Adipocyte (in vitro differentiated cells): ENCODE measurements around the gene ATXN1.
"Not testable (repeated sequence)": the region's sequence is repeated elsewhere in the genome, so short reads cannot be mapped to it uniquely, and the experiment has no call there.

Experiments used
- DNase-seq: peaks from one replicate; pipeline ENCODE4 v3.0.0-alpha.2; 2015; ENCODE audit warnings: low read depth
- H3K27me3 ChIP-seq: replicated peaks from 2 replicates; pipeline ENCODE4 v1.7.0; 2013; ENCODE audit warnings: mild to moderate bottlenecking, low read length, moderate library complexity; ENCODE audit not compliant: control insufficient read depth, insufficient read depth
- H3K36me3 ChIP-seq: 2 replicates; pipeline ENCODE4 v1.7.0; 2013; ENCODE audit warnings: low read length, mild to moderate bottlenecking, moderate library complexity; ENCODE audit not compliant: control insufficient read depth, insufficient read depth, severe bottlenecking
- H3K4me1 ChIP-seq: 2 replicates; pipeline ENCODE4 v1.7.0; 2013; ENCODE audit warnings: mild to moderate bottlenecking, low read length, moderate library complexity; ENCODE audit not compliant: control insufficient read depth, insufficient read depth
- H3K4me3 ChIP-seq: 2 replicates; pipeline ENCODE4 v1.7.0; 2013; ENCODE audit warnings: mild to moderate bottlenecking, low read length, moderate library complexity
- H3K9ac ChIP-seq: 2 replicates; pipeline ENCODE4 v1.7.0; 2013; ENCODE audit warnings: mild to moderate bottlenecking, low read length, moderate library complexity
- H3K9me3 ChIP-seq: 2 replicates; pipeline ENCODE4 v1.7.0; 2013; ENCODE audit warnings: mild to moderate bottlenecking, low read length, moderate library complexity; ENCODE audit not compliant: control insufficient read depth

The ATXN1 gene

GRCh38 chr6:16639684-16640480, 121.4 kb downstream of the ATXN1 start:
- Histone ChIP-seq H3K4me1 (peaks cover 25% of the 10 kb centered on the region), H3K9me3 (no peaks in the 10 kb centered on the region), H3K4me3 (no peak overlapping the region), H3K9ac (no peak overlapping the region), H3K36me3 (no peaks in the 10 kb centered on the region), H3K27me3 (no peaks in the 10 kb centered on the region)
- peak; percentile 73 for DNase-seq

- H3K27me3 ChIP-seq, result no peaks in the 10 kb centered on the region
- peaks cover 25% of the 10 kb centered on the region for H3K4me1 ChIP-seq
- no peak overlapping the region for H3K4me3 ChIP-seq
- no peak overlapping the region for H3K9ac ChIP-seq
- DNase-seq, result no peak
- no peaks in the 10 kb centered on the region for H3K9me3 ChIP-seq
- no peaks in the 10 kb centered on the region for H3K36me3 ChIP-seq
Measured at GRCh38 chr6:16637635-16638034, 123.6 kb downstream of the ATXN1 start.

DNA sequence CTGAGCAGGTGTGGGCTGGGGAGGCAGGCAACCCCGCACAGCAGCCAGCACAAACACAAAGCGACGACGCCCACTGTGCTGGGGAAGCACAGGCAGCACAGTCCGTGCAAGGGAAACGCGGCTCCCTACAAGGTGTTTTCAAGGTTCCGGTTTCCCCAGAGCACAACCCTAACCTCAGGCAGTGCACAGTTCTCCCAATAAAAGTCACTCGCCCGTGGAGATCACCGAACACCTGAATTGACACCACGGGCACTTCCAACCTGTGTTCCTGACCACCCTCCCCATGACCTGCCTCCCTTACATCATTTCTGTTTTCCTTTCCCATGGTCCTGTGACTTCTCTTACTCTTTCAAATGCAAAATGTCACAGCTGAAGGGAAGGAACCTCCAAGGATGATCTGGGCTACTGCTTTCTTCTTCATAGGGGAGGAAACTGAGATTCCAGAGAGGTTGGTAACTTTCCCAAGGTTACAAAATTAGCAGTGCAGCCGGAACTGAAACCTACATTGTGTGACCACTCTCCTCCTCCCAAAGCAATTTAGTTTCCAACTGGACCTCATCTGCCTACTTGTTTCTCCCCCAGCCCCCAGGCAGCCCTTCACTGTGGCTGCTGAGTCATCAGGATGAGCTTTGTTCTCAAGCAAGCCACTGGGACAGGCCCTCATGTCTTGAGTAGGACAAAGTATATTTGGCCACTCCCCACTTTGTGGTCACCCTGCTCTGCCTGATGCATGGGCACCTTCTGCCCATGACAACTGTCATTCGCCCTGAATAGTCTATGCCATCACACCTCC, 125.3 kb downstream of the ATXN1 start:
- no peak overlapping the region for H3K9ac ChIP-seq
- DNase-seq, result peak; percentile 29

DNA sequence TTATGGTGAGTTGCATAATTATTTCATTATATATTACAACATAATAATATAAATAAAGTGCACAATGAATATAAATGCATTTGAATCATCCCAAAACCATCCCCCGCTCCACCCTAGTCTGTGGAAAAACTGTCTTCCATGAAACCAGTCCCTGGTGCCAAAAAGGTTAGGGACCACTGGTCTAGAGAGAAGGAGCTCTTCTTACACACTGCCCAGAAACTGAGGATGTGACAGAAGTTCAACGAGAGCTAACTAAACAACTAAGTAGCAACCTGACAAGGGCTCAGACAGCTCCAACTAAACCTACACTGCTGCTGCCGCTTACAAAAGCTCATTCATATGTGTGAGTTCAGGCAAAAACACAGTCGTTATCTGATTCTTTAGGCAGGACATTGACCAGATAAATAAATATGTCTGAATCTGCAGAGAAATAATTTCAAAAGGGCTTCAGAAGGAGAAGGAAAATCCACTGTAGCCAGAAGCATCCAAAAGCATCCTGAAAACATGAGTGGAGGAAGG, 125.9 kb downstream of the ATXN1 start:
- Histone ChIP-seq H3K4me1 (peaks cover 25% of the 10 kb centered on the region), H3K9ac (no peak overlapping the region), H3K27me3 (no peaks in the 10 kb centered on the region), H3K36me3 (no peaks in the 10 kb centered on the region), H3K9me3 (no peaks in the 10 kb centered on the region), H3K4me3 (no peak overlapping the region)
- DNase-seq, result no peak

More for the DNA sequence above, 125.3 kb downstream of the ATXN1 start:
- Histone ChIP-seq H3K9me3 (no peaks in the 10 kb centered on the region), H3K27me3 (no peaks in the 10 kb centered on the region), H3K4me1 (peaks cover 25% of the 10 kb centered on the region), H3K36me3 (no peaks in the 10 kb centered on the region), H3K4me3 (no peak overlapping the region)

DNA sequence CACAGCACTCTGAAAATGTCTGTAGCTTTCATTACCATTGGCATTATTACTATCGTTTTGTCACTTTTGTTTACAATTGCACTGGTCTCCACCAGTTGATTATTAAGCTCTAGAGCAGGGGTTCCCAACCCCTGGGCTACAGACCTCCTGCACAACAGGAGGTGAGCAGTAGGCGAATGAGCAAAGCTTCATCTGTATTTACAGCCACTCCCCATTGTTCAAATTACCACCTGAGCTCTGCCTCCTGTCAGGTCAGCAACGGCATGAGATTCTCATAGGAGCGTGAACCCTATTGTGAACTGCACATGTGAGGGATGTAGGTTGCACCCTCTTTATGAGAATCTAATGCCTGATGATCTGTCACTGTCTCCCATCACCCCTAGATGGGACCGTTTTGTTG, 126.4 kb downstream of the ATXN1 start:
- DNase-seq, result no peak
- Histone ChIP-seq H3K36me3 (no peaks in the 10 kb centered on the region), H3K4me1 (peaks cover 22% of the 10 kb centered on the region), H3K9me3 (no peaks in the 10 kb centered on the region), H3K4me3 (no peak overlapping the region), H3K27me3 (no peaks in the 10 kb centered on the region), H3K9ac (no peak overlapping the region)

DNA sequence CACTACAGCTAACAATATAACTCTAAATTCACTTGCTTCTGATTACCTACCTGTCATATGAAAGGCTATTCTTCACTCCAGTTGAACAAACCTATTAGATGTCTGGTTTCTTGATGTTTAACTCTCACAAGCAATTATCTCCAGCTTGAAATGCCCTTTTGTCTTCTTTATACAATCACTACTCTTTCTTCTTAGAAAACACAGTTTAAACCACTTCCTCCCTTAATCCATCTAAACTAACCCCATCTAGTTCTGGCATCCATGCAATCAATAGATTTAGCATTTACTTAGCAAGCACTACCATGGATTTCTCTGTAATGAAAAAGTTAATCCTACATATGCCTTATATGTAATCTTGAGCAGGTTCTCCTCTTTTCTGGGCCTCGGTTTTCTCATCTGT, 127.3 kb downstream of the ATXN1 start:
- Histone ChIP-seq H3K36me3 (no peaks in the 10 kb centered on the region), H3K4me1 (peaks cover 15% of the 10 kb centered on the region), H3K9ac (no peak overlapping the region), H3K27me3 (no peaks in the 10 kb centered on the region), H3K4me3 (no peak overlapping the region), H3K9me3 (no peaks in the 10 kb centered on the region)
- no peak for DNase-seq

GRCh38 chr6:16633465-16633864, 127.8 kb downstream of the ATXN1 start:
- Histone ChIP-seq H3K4me3 (no peak overlapping the region), H3K36me3 (no peaks in the 10 kb centered on the region), H3K4me1 (peaks cover 15% of the 10 kb centered on the region), H3K9me3 (no peaks in the 10 kb centered on the region), H3K27me3 (no peaks in the 10 kb centered on the region), H3K9ac (no peak overlapping the region)
- no peak for DNase-seq

DNA sequence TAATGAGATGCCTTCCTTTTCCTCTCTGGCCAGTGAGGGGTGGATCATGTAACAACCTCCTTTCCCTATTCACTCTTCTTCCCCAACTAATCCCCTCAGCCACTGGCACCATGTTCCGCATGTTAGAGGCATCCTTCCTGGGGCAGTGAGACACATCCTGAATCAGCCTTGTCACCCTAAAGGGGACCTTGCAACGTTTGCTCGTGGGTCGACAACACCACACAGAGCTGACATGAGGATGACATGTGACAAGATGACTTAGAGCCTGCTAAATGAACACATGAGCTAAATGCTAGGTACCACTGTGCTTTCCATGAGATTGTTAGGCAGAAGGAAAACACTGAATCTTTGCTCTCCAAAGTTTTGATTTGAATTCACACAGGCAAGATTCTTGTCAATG, 129.2 kb downstream of the ATXN1 start:
- DNase-seq, result no peak
- no peak overlapping the region for H3K4me3 ChIP-seq

DNA sequence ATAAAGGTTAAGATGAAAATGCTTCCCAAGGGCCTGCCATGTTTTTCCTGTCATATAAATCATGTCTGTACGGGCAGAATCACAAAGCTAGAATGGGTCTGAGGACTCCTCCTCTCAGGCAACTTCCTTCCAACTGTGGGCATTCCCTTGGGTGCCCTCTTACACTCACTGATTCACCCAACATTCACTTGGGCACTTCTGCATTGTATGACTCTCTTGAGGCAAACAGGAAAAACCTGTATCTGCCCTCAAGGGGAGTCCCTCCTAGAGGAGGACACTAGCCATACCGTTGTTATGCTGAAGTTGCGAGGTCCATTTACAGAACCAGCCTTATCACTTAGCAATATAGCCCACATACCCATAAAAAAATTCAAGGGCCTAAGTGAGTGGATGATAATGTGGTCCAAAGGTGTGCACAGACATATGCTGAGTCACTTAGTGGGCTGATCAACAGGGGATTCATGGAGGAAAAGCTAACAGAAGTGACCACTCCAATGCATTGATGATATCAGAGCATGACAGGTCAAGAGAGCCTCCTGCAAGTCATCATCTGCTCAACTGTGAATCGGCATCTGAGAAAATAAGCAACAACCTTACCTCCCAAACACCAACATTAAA, 131.1 kb downstream of the ATXN1 start:
- Histone ChIP-seq H3K9ac (no peak overlapping the region), H3K4me1 (peaks cover 4% of the 10 kb centered on the region), H3K36me3 (no peaks in the 10 kb centered on the region), H3K27me3 (no peaks in the 10 kb centered on the region), H3K9me3 (no peaks in the 10 kb centered on the region), H3K4me3 (no peak overlapping the region)
- DNase-seq, result no peak

More for the DNA sequence above, 129.2 kb downstream of the ATXN1 start:
- Histone ChIP-seq H3K27me3 (no peaks in the 10 kb centered on the region), H3K9ac (no peak overlapping the region), H3K4me1 (peaks cover 11% of the 10 kb centered on the region), H3K36me3 (no peaks in the 10 kb centered on the region), H3K9me3 (no peaks in the 10 kb centered on the region)

GRCh38 chr6:16628580-16628979, 132.7 kb downstream of the ATXN1 start:
- H3K4me3 ChIP-seq, H3K9me3 ChIP-seq, H3K4me1 ChIP-seq, H3K27me3 ChIP-seq, DNase-seq, H3K9ac ChIP-seq, H3K36me3 ChIP-seq: not testable (repeated sequence)

- Histone ChIP-seq H3K27me3 (no peaks in the 10 kb centered on the region), H3K9me3 (no peaks in the 10 kb centered on the region), H3K4me1 (peaks cover 4% of the 10 kb centered on the region), H3K9ac (no peak overlapping the region), H3K4me3 (no peak overlapping the region), H3K36me3 (no peaks in the 10 kb centered on the region)
- no peak for DNase-seq
Measured at GRCh38 chr6:16626650-16627049, 134.6 kb downstream of the ATXN1 start.
